Measurements from ENCODE around the gene ALDH1A2. TPM values are rescaled to one million over a fixed set of nuclear protein-coding genes. Genes with fewer than 3 reads are reported as not detected.

ALDH1A2 gene
- total RNA-seq, 1 donor from 2014 or later = 18.7 TPM

DNA sequence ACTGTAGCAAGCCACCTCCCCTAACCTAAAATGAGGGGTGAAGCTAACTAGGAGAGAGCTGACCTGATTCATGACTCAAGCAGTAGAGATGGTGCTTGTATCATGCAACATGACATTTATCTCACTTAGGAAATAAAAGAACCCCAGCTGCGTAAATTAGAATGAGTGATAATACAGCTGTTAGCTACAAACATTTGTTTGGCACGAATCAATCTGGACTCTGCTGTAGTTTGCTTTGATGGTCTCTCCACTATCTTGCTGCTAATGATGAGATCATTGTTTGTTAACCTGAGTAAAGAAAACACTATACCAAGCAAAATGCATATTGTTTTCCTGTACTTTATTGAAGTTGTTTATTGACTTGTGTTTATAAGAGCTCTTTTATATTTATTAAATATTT, 92.6 kb downstream of the ALDH1A2 start:
- DNase-seq (ENCODE audit: low read depth) = no peak
- H3K4me3 ChIP-seq (ENCODE audit: low read depth, low read length) = no peak overlapping the region
- no peak for TF ChIP-seq CTCF (conservative IDR thresholded peaks at IDR 0.05; ENCODE audit: low read depth, low read length)

DNA sequence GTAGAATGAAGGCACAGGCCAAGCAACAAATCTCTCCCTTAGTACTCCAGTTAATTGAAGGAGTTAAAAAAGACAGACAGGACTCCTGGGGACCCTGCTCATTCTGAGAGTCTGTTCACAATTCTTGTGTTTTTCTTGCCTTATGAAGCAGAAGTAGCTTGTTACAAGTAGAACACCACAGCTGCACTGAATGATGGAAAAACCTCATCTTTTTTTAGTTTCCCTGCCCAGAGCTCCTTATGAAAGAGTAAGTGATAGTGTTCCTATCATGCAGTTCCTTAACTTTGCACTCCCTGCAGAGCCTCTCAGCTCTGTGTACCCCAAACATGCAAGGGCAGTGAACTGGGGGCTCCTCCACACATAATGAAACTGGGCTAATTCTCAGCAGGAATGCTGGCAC, 95.5 kb downstream of the ALDH1A2 start:
- DNase-seq (ENCODE audit: low read depth) = no peak
- TF ChIP-seq CTCF (conservative IDR thresholded peaks at IDR 0.05; ENCODE audit: low read depth, low read length) = no peak
- H3K4me3 ChIP-seq (ENCODE audit: low read depth, low read length) = no peak overlapping the region

DNA sequence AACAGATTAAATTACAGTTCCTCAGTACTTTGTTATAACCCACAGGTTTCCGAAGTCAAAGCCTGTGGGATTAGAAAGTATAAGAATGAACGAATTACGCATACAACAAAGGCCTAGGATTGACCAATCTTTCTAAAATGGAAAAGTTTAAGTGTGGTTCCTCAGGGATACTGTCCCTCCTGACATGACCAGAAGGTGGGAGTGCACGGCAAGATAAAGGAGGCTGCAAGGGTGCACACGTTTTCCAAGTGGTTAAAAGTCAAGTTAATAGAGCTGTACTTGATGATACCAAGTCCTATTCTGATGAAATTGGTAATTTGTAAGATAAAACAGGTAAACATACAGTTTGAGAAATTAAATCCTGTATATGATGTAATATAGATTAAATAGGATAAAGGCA, 96.2 kb downstream of the ALDH1A2 start:
- no peak overlapping the region for H3K4me3 ChIP-seq (ENCODE audit: low read depth, low read length)
- DNase-seq (ENCODE audit: low read depth) = no peak
- peak; percentile 50 for TF ChIP-seq CTCF (conservative IDR thresholded peaks at IDR 0.05; ENCODE audit: low read depth, low read length)

GRCh38 chr15:57962887-57963286, 102.6 kb downstream of the ALDH1A2 start:
- H3K4me3 ChIP-seq (ENCODE audit: low read depth, low read length) = no peak overlapping the region
- no peak for TF ChIP-seq CTCF (conservative IDR thresholded peaks at IDR 0.05; ENCODE audit: low read depth, low read length)
- DNase-seq (ENCODE audit: low read depth) = no peak

DNA sequence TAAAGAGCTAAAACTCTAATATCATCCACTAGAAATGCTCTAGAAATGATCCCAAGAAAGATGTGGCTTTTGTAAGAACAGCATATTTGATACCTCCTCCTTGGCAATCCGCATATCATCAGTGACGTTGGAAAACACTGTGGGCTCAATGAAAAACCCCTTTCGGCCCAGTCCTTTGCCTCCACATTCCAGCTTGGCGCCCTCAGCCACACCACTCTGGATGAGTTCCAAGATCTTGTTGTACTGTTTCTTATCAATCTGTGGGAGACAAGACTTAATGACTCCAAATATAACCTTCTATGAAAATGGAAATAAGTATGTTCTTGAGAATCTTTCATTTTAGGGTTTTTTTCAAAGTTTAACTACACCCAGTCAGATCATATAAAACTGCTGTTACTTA, 103.6 kb downstream of the ALDH1A2 start:
- no peak overlapping the region for H3K4me3 ChIP-seq (ENCODE audit: low read depth, low read length)
- DNase-seq (ENCODE audit: low read depth) = no peak
- no peak for TF ChIP-seq CTCF (conservative IDR thresholded peaks at IDR 0.05; ENCODE audit: low read depth, low read length)

- no peak for DNase-seq (ENCODE audit: low read depth)
- no peak overlapping the region for H3K4me3 ChIP-seq (ENCODE audit: low read depth, low read length)
- TF ChIP-seq CTCF (conservative IDR thresholded peaks at IDR 0.05; ENCODE audit: low read depth, low read length) = no peak
Measured at GRCh38 chr15:57957113-57957512, 108.4 kb downstream of the ALDH1A2 start.

- no peak for DNase-seq (ENCODE audit: low read depth)
- no peak for TF ChIP-seq CTCF (conservative IDR thresholded peaks at IDR 0.05; ENCODE audit: low read depth, low read length)
- H3K4me3 ChIP-seq (ENCODE audit: low read depth, low read length) = no peak overlapping the region
Measured at GRCh38 chr15:57953874-57954273, 111.6 kb downstream of the ALDH1A2 start.
